Cardiac fibroblast (primary cell): ENCODE measurements around the gene RAB36.

Experiments
- DNase-seq, 2 donors: peaks; one replicate each; pipeline versions ENCODE4 v3.0.0 to v3.0.0-alpha.2; 2010; ENCODE audit warnings: low read depth in 2 of 2
- H3K4me3 ChIP-seq, 2 donors: replicated peaks in 1 of 2; 1 replicate in 1 of 2; 2 replicates in 1 of 2; pipeline ENCODE4 v1.5.1; 2011; ENCODE audit warnings: low read depth in 2 of 2, low read length in 2 of 2, mild to moderate bottlenecking in 2 of 2, moderate library complexity in 1 of 2
- TF ChIP-seq, protein P1 (sequence below): IDR thresholded peaks from one replicate; pipeline ENCODE4 v1.5.1; 2011; ENCODE audit warnings: low read depth, mild to moderate bottlenecking, low read length, inconsistent platforms

Gene RAB36

DNA sequence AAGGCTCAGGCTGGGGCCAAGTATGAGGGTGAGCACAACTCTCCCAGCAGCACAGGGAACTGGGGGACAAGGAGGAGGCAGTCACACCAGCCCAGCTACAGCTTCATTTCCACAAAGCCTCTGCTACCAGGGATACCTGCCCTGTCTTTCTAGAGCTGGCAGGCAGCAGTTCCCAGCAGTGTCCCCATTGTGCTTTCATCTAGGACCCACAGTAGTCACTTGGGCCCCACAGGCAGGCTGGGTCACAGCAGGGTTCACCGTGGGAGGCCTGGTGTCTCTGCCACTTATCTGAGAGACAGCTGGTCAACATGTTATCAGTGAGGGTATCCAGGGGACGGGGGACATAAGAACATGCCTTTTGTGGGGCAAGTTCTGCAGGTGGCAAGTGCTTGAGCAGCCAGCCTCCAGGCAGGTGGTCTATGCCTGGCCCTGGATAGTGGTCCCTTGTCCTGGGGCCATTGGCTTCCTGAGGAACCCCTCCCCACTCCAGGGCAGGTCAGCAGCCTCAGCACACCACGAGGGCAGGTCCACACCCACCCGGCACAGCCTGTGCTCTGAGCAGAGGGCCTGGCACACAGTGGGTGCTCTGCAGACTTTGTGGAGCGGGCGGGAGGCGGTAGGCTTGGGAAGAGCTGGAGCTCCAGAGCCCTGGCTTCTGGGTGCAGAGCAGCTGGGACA is 45.0 kb upstream of the RAB36 start:
- TF ChIP-seq, protein P1, sequence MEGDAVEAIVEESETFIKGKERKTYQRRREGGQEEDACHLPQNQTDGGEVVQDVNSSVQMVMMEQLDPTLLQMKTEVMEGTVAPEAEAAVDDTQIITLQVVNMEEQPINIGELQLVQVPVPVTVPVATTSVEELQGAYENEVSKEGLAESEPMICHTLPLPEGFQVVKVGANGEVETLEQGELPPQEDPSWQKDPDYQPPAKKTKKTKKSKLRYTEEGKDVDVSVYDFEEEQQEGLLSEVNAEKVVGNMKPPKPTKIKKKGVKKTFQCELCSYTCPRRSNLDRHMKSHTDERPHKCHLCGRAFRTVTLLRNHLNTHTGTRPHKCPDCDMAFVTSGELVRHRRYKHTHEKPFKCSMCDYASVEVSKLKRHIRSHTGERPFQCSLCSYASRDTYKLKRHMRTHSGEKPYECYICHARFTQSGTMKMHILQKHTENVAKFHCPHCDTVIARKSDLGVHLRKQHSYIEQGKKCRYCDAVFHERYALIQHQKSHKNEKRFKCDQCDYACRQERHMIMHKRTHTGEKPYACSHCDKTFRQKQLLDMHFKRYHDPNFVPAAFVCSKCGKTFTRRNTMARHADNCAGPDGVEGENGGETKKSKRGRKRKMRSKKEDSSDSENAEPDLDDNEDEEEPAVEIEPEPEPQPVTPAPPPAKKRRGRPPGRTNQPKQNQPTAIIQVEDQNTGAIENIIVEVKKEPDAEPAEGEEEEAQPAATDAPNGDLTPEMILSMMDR, result no peak
- H3K4me3 ChIP-seq, result no peak overlapping the region
- no peak for DNase-seq

DNA sequence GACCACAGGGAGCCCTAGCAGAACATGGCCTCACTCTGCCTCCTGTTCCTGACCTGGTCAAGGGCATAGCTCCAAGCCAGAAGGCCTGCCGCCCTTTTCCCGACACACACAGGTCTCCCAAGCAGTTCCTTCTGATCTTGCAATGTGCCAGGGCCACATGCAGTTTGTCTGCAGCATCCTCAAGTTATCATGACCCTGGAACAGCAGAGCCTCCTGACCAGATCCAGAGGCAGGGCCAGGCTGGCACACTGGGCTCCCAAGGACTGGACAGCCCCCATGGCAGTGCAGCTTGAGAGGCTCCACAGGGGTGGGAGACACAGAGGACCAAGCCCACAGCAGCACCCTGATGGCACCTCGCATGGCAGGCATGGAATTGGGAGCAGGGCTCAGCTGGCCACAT is 43.8 kb upstream of the RAB36 start:
- H3K4me3 ChIP-seq, result no peak overlapping the region
- DNase-seq, result no peak
- TF ChIP-seq, protein P1, result no peak

DNA sequence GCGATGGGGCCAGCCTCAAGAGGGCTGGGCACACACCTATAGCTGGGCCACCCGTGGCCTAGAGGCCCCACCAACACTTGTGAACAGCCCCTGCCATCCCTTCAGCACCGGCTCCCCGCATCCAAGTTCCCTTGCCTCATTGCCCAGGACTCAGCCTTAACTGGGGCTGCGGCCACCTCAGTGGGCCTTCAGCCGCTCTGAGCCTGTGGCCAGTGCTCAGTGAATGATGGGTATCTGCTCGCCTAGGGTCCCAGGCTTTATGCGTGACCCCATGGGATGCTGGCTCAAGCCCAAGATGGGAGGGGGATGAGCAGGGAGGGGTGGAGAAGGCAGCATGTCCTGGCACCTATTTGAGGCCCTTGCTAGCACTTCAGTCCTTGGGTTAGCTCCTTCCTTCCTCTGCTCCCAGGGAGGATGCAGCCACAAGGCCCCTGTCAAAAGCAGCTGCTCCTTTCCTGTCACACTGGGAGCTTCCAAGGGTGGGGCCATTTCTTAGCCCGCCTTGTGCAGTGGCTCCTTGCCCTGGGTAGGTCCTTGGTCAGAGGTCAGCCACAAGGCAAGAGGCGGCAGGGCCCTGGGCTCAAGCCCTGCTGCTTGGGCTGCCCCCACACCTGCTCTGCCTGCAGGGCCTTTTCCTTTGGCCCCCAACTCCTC is 43.1 kb upstream of the RAB36 start:
- no peak for DNase-seq
- TF ChIP-seq, protein P1, result no peak
- H3K4me3 ChIP-seq, result no peak overlapping the region

DNA sequence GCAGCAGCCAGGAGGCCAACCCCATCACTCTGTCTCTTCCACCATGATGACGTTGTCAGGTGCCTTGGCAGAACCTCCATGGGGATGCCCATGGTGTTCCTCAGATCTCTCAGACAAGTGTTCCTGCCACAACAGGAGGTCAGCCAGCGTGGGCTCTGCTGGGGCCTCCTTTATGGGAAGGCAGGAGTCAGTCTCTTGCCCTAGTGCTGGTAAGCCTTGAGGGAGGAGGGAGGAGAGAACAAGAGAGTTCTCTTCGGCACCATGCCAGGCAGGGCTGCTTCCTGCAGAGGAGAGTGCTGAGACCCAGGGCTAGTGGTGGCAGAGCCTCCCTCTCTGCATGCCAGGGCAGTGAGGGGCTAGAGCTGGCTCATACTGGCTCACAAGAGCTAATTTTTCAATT is 42.5 kb upstream of the RAB36 start:
- H3K4me3 ChIP-seq, result no peak overlapping the region
- TF ChIP-seq, protein P1, result no peak
- DNase-seq, result no peak

DNA sequence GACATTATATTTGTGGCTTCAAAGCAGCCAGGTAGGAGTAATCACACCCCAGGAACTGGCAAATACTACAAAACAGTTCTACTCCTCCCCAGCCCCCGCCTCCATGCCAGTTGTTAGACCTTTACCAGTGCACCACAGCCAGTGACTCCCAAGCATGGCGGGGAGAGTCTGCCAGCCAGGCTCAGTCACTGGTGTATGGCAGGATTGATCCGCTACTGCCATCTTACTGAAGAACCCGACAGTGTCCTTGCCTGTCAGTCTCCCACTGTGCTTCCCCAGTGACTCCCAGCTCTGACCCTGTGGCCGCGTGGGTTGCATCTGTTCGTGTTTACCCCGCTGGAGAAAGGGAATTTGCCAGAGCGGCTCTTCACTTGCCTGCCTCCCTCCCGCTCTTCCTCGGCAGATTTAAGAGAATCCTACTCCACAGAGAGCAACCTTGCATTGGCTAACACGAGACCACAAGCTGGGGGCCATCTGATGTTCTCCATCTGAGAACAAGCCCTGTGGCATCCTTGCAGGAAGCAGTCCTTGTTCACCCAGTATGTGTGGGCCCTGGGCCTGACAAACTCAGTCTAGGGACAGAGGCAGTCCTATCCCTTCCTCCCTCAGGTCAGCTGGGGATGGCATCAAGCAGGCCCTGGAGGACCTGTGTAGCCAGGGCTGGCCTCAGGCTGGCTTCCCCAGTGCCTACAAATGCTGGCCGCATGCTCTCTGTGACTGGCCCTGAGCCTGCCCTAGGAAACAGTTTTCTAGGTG is 41.9 kb upstream of the RAB36 start:
- TF ChIP-seq, protein P1, result no peak

DNA sequence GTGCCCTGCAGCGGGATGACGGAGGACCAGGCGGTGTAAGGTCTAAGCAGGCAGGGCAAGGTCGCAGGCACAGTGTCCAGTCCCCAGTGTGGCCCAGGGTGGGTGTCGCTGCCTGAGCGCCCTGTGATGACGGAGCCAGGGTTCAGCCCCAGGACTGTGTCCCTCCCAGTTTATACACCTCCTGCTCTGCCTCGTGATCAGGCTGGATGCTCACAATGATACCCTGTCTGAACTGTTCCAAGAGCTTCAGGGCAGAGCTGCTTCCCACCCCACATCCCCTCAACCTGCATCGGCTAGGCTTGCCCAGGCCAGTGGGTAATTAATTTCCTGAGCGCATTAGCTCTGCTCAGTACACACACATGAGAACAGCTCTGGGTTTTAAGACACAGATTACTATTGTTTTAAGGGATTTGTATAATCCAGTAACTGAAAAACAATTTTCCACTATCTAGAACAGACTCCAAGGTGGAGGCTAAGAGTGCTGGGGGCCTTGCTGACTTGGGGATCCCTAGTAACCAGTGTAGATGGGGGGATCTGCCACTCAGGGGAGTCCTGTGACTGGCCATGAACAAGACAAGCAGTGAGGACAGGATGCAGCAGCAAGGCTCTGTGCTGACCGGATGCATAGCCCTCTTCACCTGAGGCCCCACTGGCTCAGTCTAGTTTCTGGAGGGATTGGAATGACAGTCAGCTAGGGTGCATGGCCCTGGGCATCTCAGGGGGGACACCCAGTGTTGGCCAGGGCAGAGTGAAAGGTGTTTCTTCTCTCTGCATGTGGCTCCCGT is 40.9 kb upstream of the RAB36 start:
- no peak for DNase-seq
- TF ChIP-seq, protein P1, result no peak
- no peak overlapping the region for H3K4me3 ChIP-seq

More for the DNA sequence above, 41.9 kb upstream of the RAB36 start:
- no peak overlapping the region for H3K4me3 ChIP-seq
- no peak for DNase-seq
